Bone marrow (tissue), 2 donors: ENCODE measurements around the gene PPARGC1A.

Source experiments
- DNase-seq, 2 donors: peaks; one replicate each; lab custom pipeline; 2025; lab: John Stamatoyannopoulos, UW

PPARGC1A gene

GRCh38 chr4:23878912-23879732 lies 10.7 kb downstream of the PPARGC1A start:
- no peak for DNase-seq

- no peak for DNase-seq
Measured at GRCh38 chr4:23878246-23878891, 11.5 kb downstream of the PPARGC1A start.

GRCh38 chr4:23877758-23878229 lies 12.1 kb downstream of the PPARGC1A start:
- no peak for DNase-seq

- DNase-seq: no peak
Measured at GRCh38 chr4:23876418-23877089, 13.3 kb downstream of the PPARGC1A start.

GRCh38 chr4:23875317-23875716 lies 14.5 kb downstream of the PPARGC1A start:
- no peak for DNase-seq

- no peak for DNase-seq
Measured at GRCh38 chr4:23874536-23874901, 15.3 kb downstream of the PPARGC1A start.

GRCh38 chr4:23873717-23874535 lies 15.9 kb downstream of the PPARGC1A start:
- DNase-seq: no peak

- DNase-seq: no peak
Measured at GRCh38 chr4:23871426-23871825, 18.4 kb downstream of the PPARGC1A start.

- DNase-seq: no peak
Measured at GRCh38 chr4:23866450-23867075, 23.3 kb downstream of the PPARGC1A start.

- no peak for DNase-seq
Measured at GRCh38 chr4:23861897-23862296, 27.9 kb downstream of the PPARGC1A start.

- no peak for DNase-seq
Measured at GRCh38 chr4:23860919-23861318, 28.9 kb downstream of the PPARGC1A start.

- DNase-seq: no peak
Measured at GRCh38 chr4:23857367-23857959, 32.4 kb downstream of the PPARGC1A start.

- DNase-seq: no peak
Measured at GRCh38 chr4:23856630-23857029, 33.2 kb downstream of the PPARGC1A start.

GRCh38 chr4:23855912-23856605 lies 33.8 kb downstream of the PPARGC1A start:
- no peak for DNase-seq

GRCh38 chr4:23853986-23854660 lies 35.7 kb downstream of the PPARGC1A start:
- no peak for DNase-seq

GRCh38 chr4:23851464-23851863 lies 38.4 kb downstream of the PPARGC1A start:
- DNase-seq: no peak

- no peak for DNase-seq
Measured at GRCh38 chr4:23847158-23847557, 42.7 kb downstream of the PPARGC1A start.

GRCh38 chr4:23844961-23845360 lies 44.9 kb downstream of the PPARGC1A start:
- no peak for DNase-seq

GRCh38 chr4:23839279-23839678 lies 50.6 kb downstream of the PPARGC1A start:
- DNase-seq: no peak

- DNase-seq: no peak
Measured at GRCh38 chr4:23838607-23839006, 51.2 kb downstream of the PPARGC1A start.
